GM18858 (cell line): Measurements from ENCODE around the gene PAMR1.

Source experiments
- ATAC-seq: cut with Tn5 transposase; IDR thresholded peaks from one replicate; pipeline ENCODE4 v1.9.1; 2021; ENCODE audit not compliant: unreplicated experiment

The PAMR1 gene

DNA sequence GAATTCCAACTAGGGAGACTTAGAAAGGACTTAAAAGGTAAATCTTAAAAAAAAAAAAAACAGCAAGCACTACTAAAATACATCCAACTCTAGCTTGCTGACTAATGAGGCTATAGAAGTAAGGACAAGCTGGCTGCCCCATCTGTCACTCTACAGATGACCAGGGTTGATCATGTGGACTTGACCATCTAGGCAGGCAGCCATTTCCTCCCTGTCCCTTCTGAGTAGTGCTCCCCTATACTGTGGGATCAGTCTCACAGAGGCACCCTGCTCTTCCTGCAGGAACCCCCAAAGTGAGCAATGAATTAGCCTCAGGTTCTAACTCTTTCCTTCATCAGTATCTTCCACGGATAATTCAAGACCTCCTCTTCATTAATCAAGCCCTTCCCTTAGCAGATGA is 118.4 kb downstream of the PAMR1 start:
- ATAC-seq = no peak

DNA sequence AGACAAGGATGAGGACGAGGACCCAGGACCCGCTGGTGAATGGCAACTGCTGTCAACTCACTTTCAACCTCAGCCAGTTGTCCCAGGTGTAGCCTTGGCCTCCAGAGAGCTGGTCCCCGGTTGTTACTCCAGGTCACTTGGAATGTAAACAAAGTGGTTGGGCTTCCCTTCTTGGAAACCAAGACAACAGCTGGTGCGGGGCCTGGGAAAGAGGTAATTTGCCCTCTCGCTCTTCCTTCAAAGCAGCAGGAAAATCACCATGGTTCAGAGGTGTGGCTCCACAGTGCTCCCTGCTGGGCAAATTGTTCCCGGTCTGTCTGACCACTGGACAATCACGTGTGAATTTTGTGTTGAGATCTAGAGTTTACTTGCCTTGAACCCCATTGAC is 121.0 kb downstream of the PAMR1 start:
- no peak for ATAC-seq

- no peak for ATAC-seq
These were observed 121.5 kb downstream of the PAMR1 start for GRCh38 chr11:35403765-35404387.

DNA sequence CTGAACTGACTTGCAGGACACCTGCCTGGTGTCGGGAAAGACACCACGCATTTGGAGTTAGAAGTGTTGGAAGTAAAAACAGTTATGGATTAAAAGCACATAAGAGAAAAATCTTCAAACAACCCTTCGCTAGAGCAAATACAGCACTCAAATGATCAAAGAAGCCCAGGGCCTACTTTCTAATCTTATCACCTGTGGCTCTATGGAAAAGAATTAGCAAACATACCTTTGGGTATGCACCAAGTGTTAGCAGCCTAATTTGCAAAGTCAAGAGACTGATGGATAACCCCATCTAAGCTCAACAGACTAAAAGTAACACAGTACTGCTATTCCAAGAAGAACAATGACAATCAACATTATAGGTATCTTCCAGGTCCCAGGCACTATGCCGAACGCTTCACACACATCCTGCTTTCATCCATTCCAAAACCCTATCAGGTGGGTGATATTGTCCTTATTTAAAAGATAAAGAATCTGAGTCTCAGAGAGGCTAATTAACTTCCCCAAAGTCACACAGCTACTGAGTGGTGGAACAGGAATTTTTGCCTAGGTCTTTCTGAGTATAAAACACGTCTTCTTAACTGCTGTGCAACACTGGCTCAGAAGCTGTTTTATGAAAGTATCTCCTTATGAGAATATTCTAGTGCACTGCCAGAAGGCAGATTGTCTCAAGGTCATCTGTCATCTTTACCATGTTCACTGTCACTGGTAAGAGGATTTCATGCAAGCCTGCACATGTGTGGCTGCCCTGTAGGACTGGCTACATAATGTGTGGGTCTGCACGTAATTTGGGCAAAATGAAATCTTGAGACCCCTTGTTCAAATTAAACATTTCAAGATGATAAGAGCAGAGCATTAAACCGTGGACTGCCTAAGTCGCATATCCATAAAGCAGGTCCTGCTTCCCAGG is 122.4 kb downstream of the PAMR1 start:
- ATAC-seq = no peak

DNA sequence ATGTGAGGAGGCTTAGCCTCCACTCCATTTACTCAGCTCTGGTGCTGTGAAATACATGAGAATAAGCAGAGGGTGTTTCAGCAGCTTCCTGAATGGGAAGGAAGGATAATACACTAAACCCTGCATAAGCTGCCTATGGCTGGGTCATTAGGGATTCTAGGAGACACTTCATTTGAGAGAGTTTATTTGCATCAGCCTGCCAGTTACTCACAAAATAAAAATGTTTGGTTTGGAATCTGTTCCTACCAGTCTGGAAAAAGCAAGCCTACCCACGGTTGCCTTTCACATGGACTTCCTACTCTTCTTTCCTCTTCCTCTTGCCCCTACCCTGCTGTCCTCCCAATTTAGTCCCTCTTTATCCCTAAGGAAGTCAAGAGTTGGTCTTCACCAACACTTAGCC is 126.5 kb downstream of the PAMR1 start:
- ATAC-seq = no peak

DNA sequence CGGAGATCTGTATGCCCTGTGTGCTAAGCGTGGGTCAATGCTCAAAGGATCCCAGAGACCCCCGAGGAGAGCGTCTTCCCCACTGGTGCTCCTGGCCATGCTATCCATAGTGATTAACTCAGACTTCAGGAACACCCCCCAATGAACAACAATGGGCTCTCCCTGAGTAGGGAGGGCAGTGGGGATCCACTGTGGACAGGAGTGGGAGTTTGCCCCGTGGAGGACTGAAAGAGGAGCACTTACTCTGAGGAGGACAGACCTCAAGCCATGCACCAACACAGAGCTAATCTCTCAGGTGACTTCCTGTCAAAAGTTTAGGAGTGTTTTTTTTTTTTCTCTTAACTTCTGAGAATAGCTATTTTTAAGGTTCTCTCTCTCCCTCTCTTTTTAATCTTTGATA is 130.5 kb downstream of the PAMR1 start:
- no peak for ATAC-seq

DNA sequence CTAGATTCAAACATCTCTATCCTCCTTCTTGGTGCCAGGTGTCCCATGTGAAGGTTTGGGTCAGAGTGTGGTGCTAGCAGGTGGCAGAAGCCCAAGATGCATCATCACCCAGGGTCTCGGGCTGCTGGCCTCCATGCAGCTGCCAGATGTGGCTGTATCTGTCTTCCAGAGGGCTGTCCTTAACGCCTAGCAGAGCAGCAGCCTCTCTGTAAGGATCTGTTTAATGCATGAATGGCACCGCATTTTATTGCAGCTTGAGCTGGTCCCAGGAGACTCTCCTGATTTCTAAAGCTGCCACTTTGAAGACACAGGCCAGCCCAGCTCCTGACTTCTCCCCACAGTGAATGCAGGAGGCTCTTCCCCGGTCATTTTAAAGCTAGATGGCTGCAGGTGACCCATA is 132.3 kb downstream of the PAMR1 start:
- ATAC-seq = no peak

DNA sequence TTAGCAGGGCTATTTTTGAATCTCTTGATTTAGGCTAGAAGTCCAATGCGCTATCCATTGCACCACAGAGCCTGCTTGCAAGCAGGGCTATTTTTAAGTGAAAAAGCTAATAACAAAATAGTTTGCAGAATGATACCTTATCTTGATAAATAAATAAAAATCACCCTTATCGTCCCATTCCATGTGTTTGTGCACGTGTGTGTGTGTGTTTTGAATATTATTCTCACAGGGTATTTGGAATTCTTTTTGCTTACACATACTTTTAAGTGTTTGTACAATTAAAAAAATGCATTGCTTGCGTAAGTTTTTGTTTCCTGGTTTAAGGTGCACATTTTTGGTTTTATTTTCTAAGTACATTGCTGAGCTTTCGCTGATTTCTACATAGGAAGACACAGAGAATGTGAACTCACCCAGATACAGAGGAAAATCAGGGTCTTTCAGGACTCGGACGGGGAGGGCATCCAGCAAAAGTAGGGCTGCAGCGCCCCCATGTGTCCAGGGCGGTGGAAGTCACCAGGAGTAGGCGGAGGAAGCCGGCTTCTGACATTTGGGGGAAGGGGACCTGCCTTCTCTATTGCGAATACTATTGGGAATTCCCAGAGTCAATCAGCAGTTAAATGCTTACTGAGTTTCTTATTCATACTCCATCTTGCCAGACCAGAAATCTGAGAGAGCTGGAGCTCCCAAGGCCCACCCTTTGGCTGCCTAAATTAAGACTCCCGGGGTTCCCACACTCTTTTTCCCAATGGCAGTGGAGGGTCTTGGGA is 133.3 kb downstream of the PAMR1 start:
- no peak for ATAC-seq

DNA sequence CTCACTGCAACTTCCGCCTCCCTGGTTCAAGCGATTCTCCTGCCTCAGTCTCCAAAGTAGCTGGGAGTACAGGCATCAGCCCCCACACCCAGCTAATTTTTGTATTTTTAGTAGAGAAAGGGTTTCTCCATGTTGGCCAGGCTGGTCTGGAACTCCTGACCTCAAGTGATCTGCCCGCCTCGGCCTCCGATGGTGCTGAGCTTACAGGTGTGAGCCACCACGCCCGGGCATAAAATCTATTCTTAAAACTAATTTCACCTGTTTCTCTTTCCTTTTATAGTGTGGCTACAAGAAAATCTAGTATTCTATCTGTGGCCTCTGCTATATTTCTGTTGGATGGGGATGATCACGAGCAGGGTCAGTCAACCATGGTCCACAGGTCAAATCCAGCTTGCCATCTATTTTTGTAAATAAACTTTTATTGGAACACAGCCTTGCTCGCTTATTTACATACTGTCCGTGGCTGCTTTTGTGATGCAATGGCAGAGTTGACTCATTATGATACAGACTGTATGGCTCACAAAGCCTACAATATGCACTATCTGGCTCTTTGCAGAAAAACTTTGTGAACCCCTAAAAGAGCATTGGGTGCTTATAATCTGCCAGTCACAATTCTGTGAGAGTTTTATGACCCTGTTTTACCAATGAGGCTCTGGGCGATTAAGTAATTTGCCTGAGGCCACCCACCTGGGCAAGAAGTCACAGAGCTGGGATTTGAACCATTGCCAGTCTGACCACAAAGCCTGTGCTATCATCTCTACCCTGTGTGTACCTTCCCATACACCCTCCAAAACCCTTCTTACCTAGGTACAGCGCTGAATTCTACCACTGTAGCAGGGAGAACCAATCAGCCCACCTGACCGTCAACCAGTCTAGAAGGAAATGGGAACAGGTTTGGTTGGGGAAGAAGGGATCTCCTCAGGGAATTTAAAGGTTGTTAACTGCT is 134.4 kb downstream of the PAMR1 start:
- peak; percentile 79 for ATAC-seq

DNA sequence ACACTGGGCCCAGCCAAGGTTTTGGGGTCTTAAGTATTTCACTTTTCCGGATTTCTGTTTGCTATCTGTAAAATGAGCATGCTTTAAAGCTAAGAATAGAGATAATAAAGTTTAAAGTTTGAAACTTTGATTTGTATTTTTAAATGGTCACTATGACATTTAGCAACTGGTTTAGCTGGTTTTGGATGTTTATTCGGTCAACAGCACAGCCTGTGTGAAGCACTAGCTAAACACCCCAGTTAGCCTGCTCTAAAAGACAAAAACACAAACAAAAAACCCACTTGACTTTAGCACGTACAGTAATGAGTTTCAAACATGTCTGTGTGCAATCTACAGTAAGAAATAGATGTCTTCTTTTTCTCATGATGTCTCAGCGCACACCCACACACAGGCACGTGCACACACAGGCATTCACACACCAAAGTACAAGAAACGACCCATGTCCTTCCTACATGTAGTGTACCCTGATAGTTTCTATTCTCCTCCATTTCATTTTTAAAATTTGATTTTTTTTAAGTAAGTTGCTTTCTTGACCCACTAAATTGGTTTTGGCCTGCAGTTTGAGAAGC is 135.4 kb downstream of the PAMR1 start:
- no peak for ATAC-seq

- ATAC-seq = no peak
These were observed 136.3 kb downstream of the PAMR1 start for GRCh38 chr11:35389112-35389511.

GRCh38 chr11:35388061-35388460 is 137.4 kb downstream of the PAMR1 start:
- no peak for ATAC-seq

DNA sequence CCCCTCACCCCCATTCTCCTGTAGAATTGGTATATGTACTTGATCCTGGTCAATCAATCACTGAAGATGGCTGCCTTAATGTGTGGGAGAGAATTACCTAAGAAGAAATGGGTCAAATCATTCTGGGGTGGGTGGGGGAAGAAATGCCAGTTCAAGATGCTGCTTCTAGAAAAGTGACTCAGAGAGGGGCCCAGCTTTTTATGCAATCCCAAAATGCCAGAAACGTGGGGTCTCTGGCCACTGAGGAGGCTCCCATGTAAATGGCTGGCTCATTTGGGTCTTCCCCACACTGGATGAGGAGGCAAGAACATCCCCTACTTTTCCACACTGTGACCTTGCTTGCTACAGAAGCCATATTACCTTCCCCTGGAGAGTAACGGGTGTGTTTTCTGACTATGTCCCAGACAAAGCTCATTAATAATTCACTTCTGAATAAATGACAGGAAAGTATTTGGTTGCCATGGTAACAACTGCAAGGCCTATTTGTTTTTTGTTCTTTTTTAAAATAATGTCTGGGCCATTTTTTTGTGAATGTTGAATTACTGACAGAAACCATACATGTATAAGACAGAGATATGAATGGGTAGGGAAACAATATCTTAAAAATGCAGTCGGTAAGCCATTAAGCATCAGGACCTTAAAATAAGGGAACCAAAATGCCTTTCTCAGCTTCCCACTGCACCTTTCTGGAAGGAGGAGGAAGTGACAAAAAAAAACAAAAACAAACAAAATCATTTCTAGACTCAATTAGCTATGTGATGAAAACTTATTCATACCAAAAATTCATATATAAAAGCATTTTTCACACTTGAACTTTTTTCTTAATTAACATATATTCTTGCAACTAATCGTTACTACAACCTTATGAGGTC is 138.1 kb downstream of the PAMR1 start:
- no peak for ATAC-seq

DNA sequence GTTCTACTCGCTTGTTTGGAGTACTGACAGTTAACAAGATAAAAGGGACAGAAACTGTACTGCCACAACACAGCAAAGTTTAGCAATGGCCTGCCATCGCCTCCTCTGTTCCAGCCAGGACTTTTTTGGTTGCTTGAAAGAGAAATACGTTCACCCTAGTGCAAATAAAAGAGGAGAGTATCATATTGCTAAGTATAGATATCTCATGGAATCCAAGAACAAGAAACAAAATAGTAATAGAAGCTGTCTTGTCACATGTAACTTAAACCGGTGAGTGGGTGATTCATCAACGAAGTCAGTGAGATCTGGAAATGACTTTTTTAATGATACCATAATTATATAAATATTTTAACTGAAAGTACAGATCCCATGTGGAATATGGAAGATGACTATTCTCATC is 141.5 kb downstream of the PAMR1 start:
- no peak for ATAC-seq
